Vagina (tissue), 2 donors: ENCODE measurements around the gene XIRP2. TPM values are rescaled to one million over a fixed set of nuclear protein-coding genes. Genes with fewer than 3 reads are reported as not detected.

Source experiments
- DNase-seq, 2 donors: peaks; one replicate each; pipeline ENCODE4 v3.0.0-alpha.2; 2017; ENCODE audit errors: extremely low spot score in 2 of 2
- H3K27ac ChIP-seq: fragments of 200-600 bp; sonication (generic); one replicate; pipeline ENCODE4 v1.5.1; 2019
- H3K27me3 ChIP-seq: fragments of 200-600 bp; sonication (generic); one replicate; pipeline ENCODE4 v1.5.1; 2019
- H3K36me3 ChIP-seq, 2 donors: fragments of 200-600 bp; sonication (generic); one replicate each; pipeline ENCODE4 v1.5.1; 2017 to 2019
- H3K4me1 ChIP-seq: fragments of 200-600 bp; sonication (generic); one replicate; pipeline ENCODE4 v1.5.1; 2019
- H3K4me3 ChIP-seq, 2 donors: fragments of 200-600 bp; sonication (generic); 1 replicate in 1 of 2; 2 replicates in 1 of 2; pipeline ENCODE4 v1.5.1; 2016 to 2019
- H3K9me3 ChIP-seq: fragments of 200-600 bp; sonication (generic); one replicate; pipeline ENCODE4 v1.5.1; 2019
- CTCF ChIP-seq, 3 experiments: fragments of 450-650 bp in 2 of 3; fragments of 200-600 bp in 1 of 3; sonication (generic) in 1 of 3; IDR thresholded peaks; one replicate each; pipeline ENCODE4 v1.5.1; 2017 to 2019; ENCODE audit warnings: antibody characterized with exemption in 3 of 3, mild to moderate bottlenecking in 2 of 3, moderate library complexity in 2 of 3
- POLR2A ChIP-seq, 2 donors: fragments of 450-650 bp; IDR thresholded peaks; one replicate each; pipeline ENCODE4 v1.6.1; 2017; ENCODE audit warnings: antibody characterized with exemption in 2 of 2, mild to moderate bottlenecking in 2 of 2, moderate library complexity in 2 of 2
- POLR2AphosphoS5 ChIP-seq, 2 donors: sonication (generic); formaldehyde crosslinking; IDR thresholded peaks; one replicate each; pipeline ENCODE4 v1.9.0; 2017; ENCODE audit warnings: antibody characterized with exemption in 2 of 2, mild to moderate bottlenecking in 2 of 2, low read depth in 1 of 2; ENCODE audit not compliant: insufficient read depth in 1 of 2
- intact Hi-C: fragments of 100-400 bp; cut with DNase I; formaldehyde crosslinking; loops from one replicate; pipeline ENCODE4 v1.15.1; 2023
- total RNA-seq: library from RNA; depleted of rRNA; stranded (reverse); fragments of >200 nt; gene quantifications from one replicate; pipeline ENCODE4 v1.2.3, GENCODE V29; 2016

The XIRP2 gene
- total RNA-seq, 1 donor from 2014 or later: not detected

DNA sequence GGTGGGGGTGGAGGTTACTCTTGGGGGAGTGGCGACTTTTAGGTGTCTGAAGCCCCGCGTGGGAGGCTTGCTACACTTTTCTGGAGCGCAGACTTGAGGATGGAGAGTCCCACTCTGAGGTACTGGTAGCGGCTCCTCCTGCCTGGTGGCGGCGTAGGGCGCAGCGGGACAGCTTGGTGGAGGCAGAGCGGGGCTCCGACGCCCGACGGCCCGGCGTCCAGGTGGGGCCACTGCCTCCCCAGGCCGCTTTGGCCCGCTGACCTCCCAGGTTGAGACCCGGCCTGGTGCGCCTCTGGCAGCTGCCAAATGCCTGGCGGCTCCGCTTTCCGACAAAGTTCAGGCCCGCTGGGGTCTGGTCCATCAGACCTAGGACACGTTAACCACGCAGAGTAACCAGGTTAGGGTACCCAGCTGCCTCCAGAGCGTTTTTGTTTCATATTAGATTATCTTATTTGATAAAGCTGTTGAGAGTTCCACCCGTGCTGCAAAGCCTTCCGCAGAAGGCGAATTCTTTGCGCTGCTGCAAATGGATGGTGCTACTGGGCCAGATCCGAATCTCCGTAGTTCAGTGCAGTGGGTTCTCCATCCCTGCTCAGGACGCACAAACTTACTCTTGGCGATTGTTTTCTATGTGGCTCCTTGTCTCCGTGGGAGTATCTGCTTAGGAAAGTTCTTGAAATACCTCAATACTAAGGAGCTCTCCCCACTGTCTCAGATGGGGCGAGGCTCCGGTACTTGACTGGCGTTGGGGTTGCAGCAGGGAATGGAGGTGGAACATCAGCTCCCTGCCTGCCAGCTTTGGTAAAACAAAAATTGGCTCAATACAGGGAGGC is 405.9 kb downstream of the XIRP2 start:
- no peak for DNase-seq
- intact Hi-C loops: loop anchor here (10.0 kb wide), 1 partner anchor 1339 kb away; the partner anchor contains the start of gene TTC21B
- no peaks in the 10 kb centered on the region for H3K36me3 ChIP-seq
- no peaks in the 10 kb centered on the region for H3K9me3 ChIP-seq
- no peak for TF ChIP-seq POLR2AphosphoS5 (IDR thresholded peaks at IDR 0.05; ENCODE audit: insufficient read depth in 1 of 2, low read depth in 1 of 2)
- no peak for TF ChIP-seq CTCF (IDR thresholded peaks at IDR 0.05)
- no peak for TF ChIP-seq POLR2A (IDR thresholded peaks at IDR 0.05)
- H3K4me1 ChIP-seq: peaks cover 15% of the 10 kb centered on the region
- H3K27ac ChIP-seq: no peak overlapping the region
- no peaks in the 10 kb centered on the region for H3K27me3 ChIP-seq
- peak overlapping the region; percentile 59 to 84 for H3K4me3 ChIP-seq

GRCh38 chr2:167294776-167295140 is 406.5 kb downstream of the XIRP2 start:
- DNase-seq: no peak
- TF ChIP-seq POLR2AphosphoS5 (IDR thresholded peaks at IDR 0.05; ENCODE audit: insufficient read depth in 1 of 2, low read depth in 1 of 2): no peak
- TF ChIP-seq CTCF (IDR thresholded peaks at IDR 0.05): no peak
- no peaks in the 10 kb centered on the region for H3K27me3 ChIP-seq
- H3K36me3 ChIP-seq: no peaks in the 10 kb centered on the region
- H3K9me3 ChIP-seq: no peaks in the 10 kb centered on the region
- no peak overlapping the region for H3K27ac ChIP-seq
- peak overlapping the region; percentile 59 to 84 for H3K4me3 ChIP-seq
- intact Hi-C loops: loop anchor here (10.0 kb wide), 1 partner anchor 1340 kb away; the partner anchor contains the start of gene TTC21B
- H3K4me1 ChIP-seq: peaks cover 15% of the 10 kb centered on the region

GRCh38 chr2:167297292-167297691 is 409.0 kb downstream of the XIRP2 start:
- DNase-seq: no peak
- Histone ChIP-seq H3K27me3 (no peaks in the 10 kb centered on the region), H3K4me1 (peaks cover 15% of the 10 kb centered on the region), H3K9me3 (no peaks in the 10 kb centered on the region), H3K4me3 (no peak overlapping the region), H3K27ac (no peak overlapping the region), H3K36me3 (no peaks in the 10 kb centered on the region)
- TF ChIP-seq CTCF (IDR thresholded peaks at IDR 0.05) (no peak), POLR2A (IDR thresholded peaks at IDR 0.05) (no peak), POLR2AphosphoS5 (IDR thresholded peaks at IDR 0.05; ENCODE audit: insufficient read depth in 1 of 2, low read depth in 1 of 2) (no peak)
- intact Hi-C loops: loop anchor here (10.0 kb wide), 1 partner anchor 1342 kb away; the partner anchor contains the start of gene TTC21B

GRCh38 chr2:167298017-167298416 is 409.7 kb downstream of the XIRP2 start:
- TF ChIP-seq CTCF (IDR thresholded peaks at IDR 0.05) (no peak), POLR2AphosphoS5 (IDR thresholded peaks at IDR 0.05; ENCODE audit: insufficient read depth in 1 of 2, low read depth in 1 of 2) (no peak), POLR2A (IDR thresholded peaks at IDR 0.05) (no peak)
- intact Hi-C loops: loop anchor here (10.0 kb wide), 1 partner anchor 1343 kb away; the partner anchor contains the start of gene TTC21B
- Histone ChIP-seq H3K9me3 (no peaks in the 10 kb centered on the region), H3K4me1 (peaks cover 15% of the 10 kb centered on the region), H3K27ac (no peak overlapping the region), H3K36me3 (no peaks in the 10 kb centered on the region), H3K4me3 (no peak overlapping the region), H3K27me3 (no peaks in the 10 kb centered on the region)
- DNase-seq: no peak
